Nephron (organoid): ENCODE measurements around the gene JAKMIP1.

Experiments used
- H3K27ac Mint-ChIP-seq, 3 experiments: 2 replicates each; pipeline ENCODE4 v1.8.0; 2020; ENCODE audit warnings: mixed read lengths in 3 of 3, mild to moderate bottlenecking in 2 of 3, moderate library complexity in 1 of 3
- H3K27me3 Mint-ChIP-seq: 2 replicates; pipeline ENCODE4 v1.8.0; 2021; ENCODE audit warnings: low read depth, mild to moderate bottlenecking, moderate library complexity, mixed read lengths
- H3K36me3 Mint-ChIP-seq: 2 replicates; pipeline ENCODE4 v1.8.0; 2020; ENCODE audit warnings: low read depth, mixed read lengths
- H3K4me1 Mint-ChIP-seq: 2 replicates; pipeline ENCODE4 v1.8.0; 2020; ENCODE audit warnings: mixed read lengths
- H3K4me3 Mint-ChIP-seq, 3 experiments: 2 replicates each; pipeline ENCODE4 v1.8.0; 2020; ENCODE audit warnings: mild to moderate bottlenecking in 3 of 3, mixed read lengths in 3 of 3, moderate library complexity in 2 of 3
- H3K9me3 Mint-ChIP-seq: 2 replicates; pipeline ENCODE4 v1.8.0; 2020; ENCODE audit warnings: mixed read lengths
- CTCF ChIP-seq, 3 experiments: fragments of 200-600 bp; sonication (generic); IDR thresholded peaks; one replicate each; pipeline ENCODE4 v1.5.0; 2021; ENCODE audit warnings: antibody characterized with exemption in 3 of 3; ENCODE audit not compliant: unreplicated experiment in 3 of 3

JAKMIP1 gene

GRCh38 chr4:6178757-6179156 is 21.6 kb downstream of the JAKMIP1 start:
- Mint-ChIP-seq H3K9me3 (peaks cover 12% of the 10 kb centered on the region), H3K27me3 (peaks cover 19% of the 10 kb centered on the region), H3K4me1 (no peaks in the 10 kb centered on the region), H3K36me3 (no peaks in the 10 kb centered on the region), H3K4me3 (no peak overlapping the region), H3K27ac (no peak overlapping the region)
- no peak for TF ChIP-seq CTCF (IDR thresholded peaks at IDR 0.05; ENCODE audit: unreplicated experiment in 3 of 3)

GRCh38 chr4:6177587-6178197 is 22.7 kb downstream of the JAKMIP1 start:
- H3K27me3 Mint-ChIP-seq = peaks cover 19% of the 10 kb centered on the region
- peaks cover 12% of the 10 kb centered on the region for H3K9me3 Mint-ChIP-seq
- no peak overlapping the region for H3K27ac Mint-ChIP-seq
- H3K36me3 Mint-ChIP-seq = no peaks in the 10 kb centered on the region
- H3K4me3 Mint-ChIP-seq = no peak overlapping the region
- TF ChIP-seq CTCF (IDR thresholded peaks at IDR 0.05; ENCODE audit: unreplicated experiment in 3 of 3) = no peak
- no peaks in the 10 kb centered on the region for H3K4me1 Mint-ChIP-seq

GRCh38 chr4:6175426-6175825 is 24.9 kb downstream of the JAKMIP1 start:
- Mint-ChIP-seq H3K27me3 (peaks cover 23% of the 10 kb centered on the region), H3K4me1 (no peaks in the 10 kb centered on the region), H3K36me3 (no peaks in the 10 kb centered on the region), H3K9me3 (peaks cover 5% of the 10 kb centered on the region), H3K4me3 (no peak overlapping the region), H3K27ac (no peak overlapping the region)
- TF ChIP-seq CTCF (IDR thresholded peaks at IDR 0.05; ENCODE audit: unreplicated experiment in 3 of 3) = no peak

GRCh38 chr4:6172927-6173200 is 27.5 kb downstream of the JAKMIP1 start:
- peaks cover 24% of the 10 kb centered on the region for H3K27me3 Mint-ChIP-seq
- H3K4me3 Mint-ChIP-seq = no peak overlapping the region
- peaks cover 2% of the 10 kb centered on the region for H3K9me3 Mint-ChIP-seq
- H3K27ac Mint-ChIP-seq = no peak overlapping the region
- H3K4me1 Mint-ChIP-seq = no peaks in the 10 kb centered on the region
- H3K36me3 Mint-ChIP-seq = no peaks in the 10 kb centered on the region
- TF ChIP-seq CTCF (IDR thresholded peaks at IDR 0.05; ENCODE audit: unreplicated experiment in 3 of 3) = no peak

GRCh38 chr4:6172093-6172926 is 28.0 kb downstream of the JAKMIP1 start:
- H3K36me3 Mint-ChIP-seq = no peaks in the 10 kb centered on the region
- H3K9me3 Mint-ChIP-seq = peaks cover 2% of the 10 kb centered on the region
- H3K27me3 Mint-ChIP-seq = peaks cover 24% of the 10 kb centered on the region
- H3K4me3 Mint-ChIP-seq = no peak overlapping the region
- H3K27ac Mint-ChIP-seq = no peak overlapping the region
- H3K4me1 Mint-ChIP-seq = no peaks in the 10 kb centered on the region
- no peak for TF ChIP-seq CTCF (IDR thresholded peaks at IDR 0.05; ENCODE audit: unreplicated experiment in 3 of 3)

GRCh38 chr4:6169239-6169638 is 31.1 kb downstream of the JAKMIP1 start:
- Mint-ChIP-seq H3K4me3 (no peak overlapping the region), H3K4me1 (no peaks in the 10 kb centered on the region), H3K27me3 (peaks cover 21% of the 10 kb centered on the region), H3K36me3 (no peaks in the 10 kb centered on the region), H3K27ac (no peak overlapping the region), H3K9me3 (peaks cover 2% of the 10 kb centered on the region)
- no peak for TF ChIP-seq CTCF (IDR thresholded peaks at IDR 0.05; ENCODE audit: unreplicated experiment in 3 of 3)
